HG02938 (cell line): ENCODE results near the gene NTN3.

ENCODE experiments used
- ATAC-seq: cut with Tn5 transposase; IDR thresholded peaks from one replicate; pipeline ENCODE4 v1.9.1; 2021; ENCODE audit warnings: mild to moderate bottlenecking, moderate library complexity; ENCODE audit not compliant: unreplicated experiment

Gene NTN3

DNA sequence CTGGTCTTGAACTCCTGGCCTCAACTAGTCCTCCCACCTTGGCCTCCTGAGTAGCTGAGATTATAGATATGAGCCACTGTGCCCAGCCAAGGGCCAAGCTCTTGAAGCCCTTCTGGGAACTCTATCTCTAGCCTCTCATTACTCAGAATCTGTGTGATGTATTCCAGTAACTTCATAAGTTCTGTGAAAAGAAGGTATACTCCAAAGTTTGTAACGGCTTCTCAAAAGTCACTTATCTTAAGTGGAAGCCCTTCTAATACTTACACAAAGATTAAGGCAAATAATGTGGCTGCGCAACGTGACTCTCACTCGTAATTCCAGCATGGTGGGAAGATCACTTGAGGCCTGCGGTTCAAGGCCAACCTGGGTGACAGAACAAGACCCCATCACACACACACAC, 23.5 kb downstream of the NTN3 start:
- ATAC-seq: no peak

GRCh38 chr16:2495041-2495440, 23.9 kb downstream of the NTN3 start:
- ATAC-seq: no peak

- ATAC-seq: no peak
Measured at GRCh38 chr16:2496223-2497115, 25.4 kb downstream of the NTN3 start.

DNA sequence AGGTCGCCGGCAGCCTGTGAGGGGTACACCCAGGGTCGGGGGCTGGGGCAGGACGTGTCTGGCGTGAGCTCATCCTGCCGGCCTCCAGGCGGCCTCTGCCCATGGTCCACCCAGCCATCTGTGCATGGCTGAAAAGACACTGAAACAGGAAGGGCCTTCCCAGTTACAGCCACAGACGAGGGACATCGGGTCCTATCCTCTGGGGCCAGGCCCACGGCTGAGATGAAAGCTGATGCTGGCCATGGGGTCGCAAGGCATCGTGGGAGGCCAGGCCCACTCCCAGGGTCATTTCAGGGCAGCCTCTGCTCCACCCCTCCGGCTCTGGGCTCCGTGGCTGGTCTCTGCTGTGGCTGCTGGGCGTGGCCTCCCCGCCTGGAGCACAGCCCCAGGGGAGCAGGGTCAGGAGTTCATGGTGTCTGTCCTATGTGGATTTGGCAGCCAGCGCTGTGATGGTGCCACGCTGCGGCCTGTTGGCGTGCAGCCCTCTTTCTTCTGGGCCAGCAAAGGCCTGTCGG, 26.1 kb downstream of the NTN3 start:
- no peak for ATAC-seq

DNA sequence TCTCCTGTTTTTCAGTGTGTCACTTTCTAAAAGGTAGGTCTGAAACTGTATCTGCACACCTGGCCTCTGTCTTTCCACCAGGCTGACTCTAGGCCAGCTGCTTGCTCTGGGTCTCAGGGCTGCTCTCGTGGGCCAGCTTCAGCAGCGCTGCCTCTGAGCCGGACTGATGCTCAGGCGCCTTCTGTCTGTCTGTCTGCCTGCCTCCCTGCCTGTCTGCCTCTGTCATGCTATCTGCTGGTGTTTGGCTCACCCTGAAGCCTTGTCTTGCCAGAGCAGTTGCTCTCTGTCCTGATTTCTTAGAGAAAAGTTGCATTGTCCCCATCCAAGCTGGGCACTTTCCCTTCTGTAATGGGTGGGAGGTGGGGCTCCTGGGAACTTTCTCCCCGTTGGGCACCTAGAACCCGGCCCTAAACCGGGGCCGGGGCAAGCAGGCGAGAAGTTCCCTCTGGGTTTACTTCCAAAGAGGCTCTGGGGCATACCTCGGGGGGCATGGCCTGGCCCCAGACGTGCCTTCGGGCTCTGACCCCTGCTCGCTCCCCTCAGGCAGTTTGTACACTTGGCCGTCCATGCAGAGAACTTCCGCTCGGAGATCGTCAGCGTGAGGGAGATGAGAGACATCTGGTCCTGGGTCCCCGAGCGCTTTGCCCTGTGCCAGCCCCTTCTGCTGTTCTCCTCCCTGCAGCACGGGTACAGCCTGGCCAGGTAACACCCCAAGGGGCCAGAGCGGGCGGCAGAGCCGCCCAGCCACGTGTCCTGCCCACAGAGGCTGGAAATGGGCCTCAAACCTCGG, 26.8 kb downstream of the NTN3 start:
- no peak for ATAC-seq

GRCh38 chr16:2498531-2499253, 27.6 kb downstream of the NTN3 start:
- ATAC-seq: no peak

DNA sequence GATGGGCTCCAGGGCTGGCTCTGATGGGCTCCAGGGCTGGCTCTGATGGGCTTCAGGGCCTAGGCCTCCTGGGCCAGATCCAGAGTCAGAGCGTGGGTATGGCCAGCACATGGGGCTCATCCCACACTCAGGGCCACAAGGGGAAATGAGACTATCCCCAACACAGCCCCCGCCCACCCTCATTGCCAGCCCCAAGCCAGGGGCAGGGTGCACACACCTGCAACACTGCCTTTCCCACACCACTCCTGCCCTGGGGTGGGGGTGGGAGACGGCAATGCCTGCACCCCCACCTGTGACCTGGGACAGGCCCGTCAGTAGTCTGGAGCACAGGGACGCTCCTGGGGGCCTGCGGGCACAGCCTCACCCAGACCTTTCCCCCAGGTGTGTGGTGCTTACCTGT, 28.4 kb downstream of the NTN3 start:
- no peak for ATAC-seq

GRCh38 chr16:2499890-2500429, 28.9 kb downstream of the NTN3 start:
- ATAC-seq: no peak

- no peak for ATAC-seq
Measured at GRCh38 chr16:2500430-2500917, 29.4 kb downstream of the NTN3 start.

- ATAC-seq: no peak
Measured at GRCh38 chr16:2500918-2501750, 30.0 kb downstream of the NTN3 start.

DNA sequence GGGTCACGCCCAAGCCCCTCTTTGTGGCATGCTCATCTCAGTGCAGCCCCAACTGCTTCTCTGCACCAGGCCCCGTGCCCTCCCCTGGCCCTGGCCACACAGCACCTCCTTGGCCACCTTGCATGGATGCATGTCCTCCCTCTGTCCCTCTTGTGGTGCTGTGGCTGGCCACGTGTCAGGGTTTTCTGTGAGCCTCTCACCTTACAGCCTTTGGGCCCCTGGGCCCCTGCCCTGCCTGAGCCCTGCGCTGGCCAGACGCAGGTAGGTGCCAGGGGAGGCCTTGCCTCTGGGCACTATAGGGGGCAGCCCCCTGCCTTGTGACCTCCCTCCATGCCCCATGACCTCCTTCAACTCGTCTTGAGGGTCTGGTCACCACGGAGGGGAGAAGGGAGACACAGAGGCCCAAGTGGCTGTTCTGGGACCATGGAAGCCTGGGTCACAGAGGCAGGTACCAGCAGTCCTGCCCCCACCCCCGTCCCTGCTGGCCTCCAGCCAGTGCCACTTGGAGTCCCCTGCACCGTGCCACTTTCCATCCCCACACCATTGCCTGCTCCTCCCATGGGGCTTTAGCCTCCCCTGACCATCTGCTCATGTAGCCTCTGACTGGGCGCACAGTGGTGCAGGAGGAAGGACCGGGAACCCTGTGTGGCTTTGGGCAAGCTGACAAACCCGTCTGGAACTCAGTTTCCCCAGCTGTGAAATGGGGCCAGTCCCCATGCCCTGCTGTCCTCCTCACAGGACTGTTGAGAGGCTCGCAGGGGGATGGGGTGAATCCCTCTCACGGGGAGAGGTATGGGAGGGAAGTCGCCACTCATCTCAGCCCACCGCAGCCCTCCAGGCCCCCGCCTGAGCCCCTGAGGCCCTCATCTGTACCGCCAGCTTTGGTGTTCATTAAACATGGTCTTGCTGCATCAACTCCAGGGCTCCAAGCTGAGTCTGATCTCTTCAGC, 31.1 kb downstream of the NTN3 start:
- no peak for ATAC-seq

- ATAC-seq: no peak
Measured at GRCh38 chr16:2505695-2506094, 34.6 kb downstream of the NTN3 start.

- no peak for ATAC-seq
Measured at GRCh38 chr16:2507052-2507659, 36.1 kb downstream of the NTN3 start.

DNA sequence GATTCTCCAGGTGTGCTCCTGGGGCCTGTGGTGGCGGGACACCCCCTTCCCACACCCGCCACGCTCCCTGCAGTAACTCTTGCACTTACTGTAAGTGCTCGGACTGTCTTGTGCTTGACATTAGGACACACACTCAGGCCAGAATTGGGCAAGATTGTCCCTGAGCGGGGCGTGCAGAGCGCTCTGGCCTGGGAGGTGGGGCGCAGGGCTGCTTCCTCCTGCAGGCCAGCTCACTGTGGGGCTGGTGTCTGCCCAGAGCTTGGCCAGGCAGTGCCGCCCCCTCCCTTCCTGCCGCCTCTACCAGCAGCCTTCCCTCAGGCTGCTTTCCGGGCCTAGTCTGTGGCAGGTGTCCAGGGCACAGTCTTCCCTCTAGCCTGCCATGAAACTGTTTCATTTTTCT, 36.6 kb downstream of the NTN3 start:
- ATAC-seq: no peak

- no peak for ATAC-seq
Measured at GRCh38 chr16:2508722-2509400, 37.8 kb downstream of the NTN3 start.

DNA sequence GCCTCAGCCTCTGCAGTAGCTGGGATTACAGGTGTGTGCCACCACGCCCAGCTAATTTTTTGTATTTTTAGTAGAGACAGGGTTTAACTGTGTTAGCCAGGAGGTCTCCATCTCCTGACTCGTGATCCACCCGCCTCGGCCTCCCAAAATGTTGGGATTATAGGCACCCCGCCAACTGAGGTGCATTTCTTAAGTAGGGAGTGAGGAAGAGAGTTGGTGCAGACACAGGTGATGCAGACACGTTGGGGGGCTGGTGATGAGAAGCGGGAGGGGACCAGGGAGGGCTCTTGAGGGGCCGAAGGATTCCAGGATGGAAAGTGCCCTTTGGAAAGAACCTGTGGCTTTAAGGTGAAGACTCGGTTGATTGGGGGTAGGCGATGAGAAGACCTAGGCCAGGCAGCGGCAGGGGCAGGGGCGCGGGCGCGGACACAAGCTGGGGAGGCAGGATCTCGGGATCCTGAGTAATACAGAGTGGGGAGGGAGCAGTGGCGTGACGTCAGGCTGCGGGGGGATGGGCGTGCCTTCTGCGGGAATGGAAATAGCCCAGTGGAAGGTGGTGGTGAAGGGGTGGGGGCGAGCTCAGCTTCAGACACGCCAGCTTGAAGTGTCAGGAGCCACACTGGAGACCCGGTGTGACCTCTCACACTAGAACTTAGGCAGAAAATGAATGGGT, 40.2 kb downstream of the NTN3 start:
- no peak for ATAC-seq
